Neuron (in vitro differentiated cells): ENCODE measurements around the gene FMN1.

Source experiments
- H2AFZ ChIP-seq: one replicate; pipeline ENCODE4 v1.6.1; 2013; ENCODE audit warnings: low read depth, mild to moderate bottlenecking, inconsistent platforms, low read length, moderate library complexity
- H3K27me3 ChIP-seq: one replicate; pipeline ENCODE4 v1.6.1; 2013; ENCODE audit warnings: low read length; ENCODE audit not compliant: insufficient read depth
- H3K36me3 ChIP-seq: one replicate; pipeline ENCODE4 v1.6.1; 2013; ENCODE audit warnings: low read length; ENCODE audit not compliant: insufficient read depth
- H3K4me1 ChIP-seq: one replicate; pipeline ENCODE4 v1.6.1; 2013; ENCODE audit warnings: low read length; ENCODE audit not compliant: insufficient read depth
- H3K4me3 ChIP-seq: 2 replicates; pipeline ENCODE4 v1.5.1; 2013; ENCODE audit warnings: mild to moderate bottlenecking, low read length, moderate library complexity
- H3K9me3 ChIP-seq: one replicate; pipeline ENCODE4 v1.6.1; 2013; ENCODE audit warnings: low read length

FMN1 gene

DNA sequence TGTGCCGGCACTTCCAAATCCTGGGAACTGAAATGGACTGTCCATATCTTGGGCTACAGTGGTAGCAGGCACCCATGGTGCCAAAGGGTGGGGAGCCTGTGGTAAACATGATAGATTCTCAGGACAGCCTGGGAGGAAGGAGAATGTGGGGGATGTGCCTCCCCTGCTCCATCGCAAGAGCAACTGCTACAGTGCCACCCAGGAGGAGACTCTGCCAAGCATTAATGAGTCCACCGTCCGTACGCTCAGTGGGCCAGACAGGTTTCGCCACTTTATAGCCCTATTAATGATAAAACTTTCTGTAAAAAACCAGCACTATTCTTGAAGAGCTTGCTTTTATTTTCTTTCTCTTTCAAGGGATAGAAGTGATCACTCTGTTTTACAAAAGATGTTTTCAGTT lies 75.2 kb downstream of the FMN1 start:
- Histone ChIP-seq H3K4me3 (no peak overlapping the region), H3K9me3 (no peaks in the 10 kb centered on the region), H3K36me3 (no peaks in the 10 kb centered on the region), H2AFZ (no peak overlapping the region), H3K27me3 (no peaks in the 10 kb centered on the region), H3K4me1 (peaks cover 2% of the 10 kb centered on the region)

DNA sequence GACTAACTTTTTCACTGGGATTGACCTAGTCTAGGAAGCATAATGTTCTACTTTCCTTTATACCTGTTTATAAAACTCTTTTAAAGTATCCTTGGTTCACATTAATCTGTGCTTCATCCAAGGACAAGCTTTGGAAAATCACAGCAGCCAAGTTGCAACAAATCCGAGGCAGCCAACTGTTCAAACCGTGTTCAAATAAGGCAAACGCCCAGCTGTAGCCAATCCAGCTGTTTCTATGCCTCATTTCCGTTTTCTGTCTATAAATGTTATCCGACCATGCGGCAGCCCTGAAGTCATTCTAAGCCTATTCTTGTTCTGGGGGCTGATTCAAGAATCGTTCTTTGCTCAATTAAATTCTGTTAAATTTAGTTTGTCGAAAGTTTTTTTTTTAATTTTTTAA lies 78.3 kb downstream of the FMN1 start:
- Histone ChIP-seq H3K4me1 (no peaks in the 10 kb centered on the region), H3K36me3 (no peaks in the 10 kb centered on the region), H2AFZ (no peak overlapping the region)

DNA sequence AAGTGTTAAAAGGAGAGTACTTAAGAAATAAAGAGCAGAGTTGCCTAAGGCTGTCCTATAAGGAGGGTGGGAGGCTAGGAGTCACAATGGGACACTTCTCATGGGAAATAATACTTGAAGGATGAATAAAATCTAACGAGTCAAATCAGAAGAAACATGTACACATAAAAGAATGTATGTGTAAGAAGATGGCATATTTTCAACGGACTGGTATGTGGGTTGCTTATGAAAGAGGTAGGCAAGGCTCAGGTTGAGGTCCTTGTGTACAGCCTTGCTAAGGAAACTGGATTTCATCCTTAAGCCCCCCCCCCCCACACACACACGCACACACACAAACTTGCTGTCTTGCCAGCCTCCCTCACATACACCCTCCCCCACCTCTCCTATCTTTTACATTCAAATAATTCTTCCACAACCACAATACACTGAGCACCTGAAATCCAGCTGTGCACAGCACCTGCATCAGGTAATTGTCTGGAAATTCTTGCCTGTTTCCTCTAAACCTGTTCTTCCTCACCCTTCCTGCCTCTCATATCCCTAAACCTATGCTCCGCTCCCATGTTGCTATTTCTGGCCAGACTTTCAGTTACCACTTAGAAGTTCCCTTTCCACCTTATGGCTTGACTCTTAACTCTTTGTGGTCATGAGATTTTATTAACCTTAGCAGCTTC lies 79.2 kb downstream of the FMN1 start:
- Histone ChIP-seq H3K4me1 (peaks cover 1% of the 10 kb centered on the region), H3K36me3 (no peaks in the 10 kb centered on the region), H2AFZ (no peak overlapping the region), H3K27me3 (no peaks in the 10 kb centered on the region), H3K9me3 (no peaks in the 10 kb centered on the region), H3K4me3 (no peak overlapping the region)

More for the DNA sequence above, 78.3 kb downstream of the FMN1 start:
- no peaks in the 10 kb centered on the region for H3K27me3 ChIP-seq
- H3K9me3 ChIP-seq = no peaks in the 10 kb centered on the region
- H3K4me3 ChIP-seq = no peak overlapping the region

GRCh38 chr15:33114374-33114717 lies 80.2 kb downstream of the FMN1 start:
- Histone ChIP-seq H3K9me3 (no peaks in the 10 kb centered on the region), H3K4me3 (no peak overlapping the region), H3K36me3 (no peaks in the 10 kb centered on the region), H3K27me3 (no peaks in the 10 kb centered on the region), H2AFZ (no peak overlapping the region), H3K4me1 (peaks cover 1% of the 10 kb centered on the region)

DNA sequence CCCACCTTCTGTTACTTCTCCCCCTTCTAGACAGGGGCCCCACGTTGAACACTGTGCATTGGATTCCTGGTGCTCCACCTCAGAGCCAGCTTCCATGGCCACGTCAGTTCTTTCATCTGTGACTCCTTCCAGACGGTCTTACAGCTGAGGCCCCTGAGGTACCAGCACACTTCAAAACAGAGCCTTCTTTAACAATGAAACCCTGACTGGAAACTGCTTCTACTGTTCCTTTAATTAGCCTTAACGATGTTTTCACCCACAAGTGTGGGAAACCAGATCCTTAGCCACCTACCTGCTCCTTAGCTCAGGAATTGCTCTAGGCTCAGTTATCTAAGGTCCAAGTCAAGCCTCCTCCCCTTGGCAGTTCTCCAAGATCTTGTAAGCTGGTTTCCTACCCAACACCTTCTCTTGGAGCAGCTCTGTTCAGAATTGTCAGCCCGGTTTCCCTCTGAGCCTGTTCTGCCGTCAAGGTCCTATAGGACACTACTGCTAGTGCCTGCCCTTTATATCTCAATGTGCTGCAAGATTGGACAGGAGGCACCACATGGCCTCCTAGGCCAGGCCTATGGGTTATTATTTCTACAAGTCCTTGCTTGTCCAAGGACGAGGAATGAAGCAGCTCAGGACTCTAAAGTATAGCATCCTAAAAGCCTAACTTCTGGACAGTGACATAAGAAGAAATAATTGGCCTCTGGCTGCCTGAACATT lies 80.7 kb downstream of the FMN1 start:
- Histone ChIP-seq H3K27me3 (no peaks in the 10 kb centered on the region), H2AFZ (no peak overlapping the region), H3K4me3 (no peak overlapping the region), H3K9me3 (no peaks in the 10 kb centered on the region), H3K4me1 (peaks cover 1% of the 10 kb centered on the region), H3K36me3 (no peaks in the 10 kb centered on the region)

DNA sequence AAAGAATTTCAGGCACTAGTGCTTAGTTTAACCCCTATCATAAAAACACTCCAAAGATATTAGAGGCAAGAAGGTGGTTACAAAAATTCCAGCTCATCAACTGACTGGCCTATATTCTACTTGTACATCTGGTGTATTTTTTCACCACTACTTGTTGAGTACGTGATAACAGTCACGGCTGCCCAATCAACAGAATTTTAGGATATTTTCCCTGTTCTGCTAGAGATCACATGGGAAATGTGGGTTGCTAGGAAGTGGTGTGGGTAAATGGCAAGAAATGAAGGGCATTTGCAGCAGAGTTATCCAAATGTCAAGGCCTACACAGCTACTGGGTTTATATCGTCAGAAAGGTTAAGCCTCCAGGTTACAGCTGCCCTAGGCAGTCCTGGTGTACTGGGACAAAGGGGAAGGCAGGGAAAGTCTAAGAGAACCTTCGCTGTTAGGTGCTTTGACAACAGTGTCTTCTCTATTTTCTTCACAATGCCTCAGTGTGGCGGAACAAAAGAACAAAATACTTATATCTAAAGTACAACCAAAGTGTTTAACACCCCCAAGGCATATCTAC lies 81.9 kb downstream of the FMN1 start:
- Histone ChIP-seq H3K4me1 (peaks cover 1% of the 10 kb centered on the region), H3K36me3 (no peaks in the 10 kb centered on the region), H3K27me3 (no peaks in the 10 kb centered on the region), H3K4me3 (no peak overlapping the region), H3K9me3 (no peaks in the 10 kb centered on the region), H2AFZ (no peak overlapping the region)

- peaks cover 1% of the 10 kb centered on the region for H3K4me1 ChIP-seq
- H3K9me3 ChIP-seq = no peaks in the 10 kb centered on the region
- no peaks in the 10 kb centered on the region for H3K27me3 ChIP-seq
These were observed 83.5 kb downstream of the FMN1 start for GRCh38 chr15:33111041-33111451.

GRCh38 chr15:33109345-33109744 lies 85.2 kb downstream of the FMN1 start:
- Histone ChIP-seq H3K4me3 (no peak overlapping the region), H3K9me3 (no peaks in the 10 kb centered on the region), H3K36me3 (no peaks in the 10 kb centered on the region), H2AFZ (no peak overlapping the region), H3K27me3 (no peaks in the 10 kb centered on the region), H3K4me1 (peaks cover 1% of the 10 kb centered on the region)

More at GRCh38 chr15:33111041-33111451, 83.5 kb downstream of the FMN1 start:
- Histone ChIP-seq H3K4me3 (no peak overlapping the region), H2AFZ (peak overlapping the region; percentile 5), H3K36me3 (no peaks in the 10 kb centered on the region)

GRCh38 chr15:33108518-33108917 lies 86.0 kb downstream of the FMN1 start:
- H3K36me3 ChIP-seq = no peaks in the 10 kb centered on the region
- no peak overlapping the region for H2AFZ ChIP-seq
- no peaks in the 10 kb centered on the region for H3K9me3 ChIP-seq
- H3K4me3 ChIP-seq = no peak overlapping the region
- H3K27me3 ChIP-seq = no peaks in the 10 kb centered on the region
- H3K4me1 ChIP-seq = peaks cover 1% of the 10 kb centered on the region

GRCh38 chr15:33107950-33108349 lies 86.6 kb downstream of the FMN1 start:
- H3K4me3 ChIP-seq = no peak overlapping the region
- H3K9me3 ChIP-seq = no peaks in the 10 kb centered on the region
- H2AFZ ChIP-seq = no peak overlapping the region
- H3K4me1 ChIP-seq = peaks cover 1% of the 10 kb centered on the region
- H3K27me3 ChIP-seq = no peaks in the 10 kb centered on the region
- no peaks in the 10 kb centered on the region for H3K36me3 ChIP-seq

GRCh38 chr15:33104212-33104611 lies 90.3 kb downstream of the FMN1 start:
- Histone ChIP-seq H2AFZ (no peak overlapping the region), H3K36me3 (no peaks in the 10 kb centered on the region), H3K27me3 (no peaks in the 10 kb centered on the region), H3K9me3 (no peaks in the 10 kb centered on the region), H3K4me1 (no peaks in the 10 kb centered on the region), H3K4me3 (no peak overlapping the region)

GRCh38 chr15:33101036-33101435 lies 93.5 kb downstream of the FMN1 start:
- Histone ChIP-seq H3K27me3 (no peaks in the 10 kb centered on the region), H3K4me1 (no peaks in the 10 kb centered on the region), H3K36me3 (no peaks in the 10 kb centered on the region), H2AFZ (no peak overlapping the region), H3K4me3 (no peak overlapping the region), H3K9me3 (no peaks in the 10 kb centered on the region)

- no peaks in the 10 kb centered on the region for H3K27me3 ChIP-seq
- no peaks in the 10 kb centered on the region for H3K4me1 ChIP-seq
- no peak overlapping the region for H2AFZ ChIP-seq
- H3K9me3 ChIP-seq = no peaks in the 10 kb centered on the region
- H3K4me3 ChIP-seq = no peak overlapping the region
- H3K36me3 ChIP-seq = no peaks in the 10 kb centered on the region
These were observed 94.2 kb downstream of the FMN1 start for GRCh38 chr15:33100314-33100713.
